ENCODE data around the gene DSC3.

DNA sequence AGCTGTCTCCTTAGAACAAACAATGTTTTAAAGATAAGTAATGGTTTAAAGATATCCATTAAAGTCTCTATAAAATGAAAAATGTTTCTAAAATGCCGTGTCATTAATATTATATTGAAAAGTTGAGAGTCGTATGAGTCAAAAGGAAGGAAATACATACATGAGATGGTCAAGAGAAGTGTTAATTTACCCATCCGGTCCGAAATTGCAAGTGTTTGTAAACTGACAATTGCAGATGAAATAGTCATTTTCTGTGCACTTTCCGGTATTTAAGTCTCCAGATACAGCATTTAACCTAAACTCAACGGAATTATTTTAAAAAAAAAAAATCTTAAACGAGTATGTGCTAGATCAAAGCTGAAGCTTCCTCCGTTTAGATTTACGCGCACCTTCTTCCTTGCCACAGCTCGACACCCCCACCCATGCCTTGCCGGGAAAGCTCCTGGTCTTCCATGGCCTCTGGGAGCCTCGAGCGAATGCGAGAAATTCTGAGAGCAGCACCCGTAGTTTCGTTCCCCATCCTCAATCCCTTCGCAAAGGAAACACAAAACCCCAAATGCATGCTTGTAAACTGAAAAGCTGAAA lies 1.8 kb downstream of the DSC3 start:
- TF ChIP-seq, protein P1, sequence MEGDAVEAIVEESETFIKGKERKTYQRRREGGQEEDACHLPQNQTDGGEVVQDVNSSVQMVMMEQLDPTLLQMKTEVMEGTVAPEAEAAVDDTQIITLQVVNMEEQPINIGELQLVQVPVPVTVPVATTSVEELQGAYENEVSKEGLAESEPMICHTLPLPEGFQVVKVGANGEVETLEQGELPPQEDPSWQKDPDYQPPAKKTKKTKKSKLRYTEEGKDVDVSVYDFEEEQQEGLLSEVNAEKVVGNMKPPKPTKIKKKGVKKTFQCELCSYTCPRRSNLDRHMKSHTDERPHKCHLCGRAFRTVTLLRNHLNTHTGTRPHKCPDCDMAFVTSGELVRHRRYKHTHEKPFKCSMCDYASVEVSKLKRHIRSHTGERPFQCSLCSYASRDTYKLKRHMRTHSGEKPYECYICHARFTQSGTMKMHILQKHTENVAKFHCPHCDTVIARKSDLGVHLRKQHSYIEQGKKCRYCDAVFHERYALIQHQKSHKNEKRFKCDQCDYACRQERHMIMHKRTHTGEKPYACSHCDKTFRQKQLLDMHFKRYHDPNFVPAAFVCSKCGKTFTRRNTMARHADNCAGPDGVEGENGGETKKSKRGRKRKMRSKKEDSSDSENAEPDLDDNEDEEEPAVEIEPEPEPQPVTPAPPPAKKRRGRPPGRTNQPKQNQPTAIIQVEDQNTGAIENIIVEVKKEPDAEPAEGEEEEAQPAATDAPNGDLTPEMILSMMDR (IDR thresholded peaks at IDR 0.05; ENCODE audit: poor library complexity): no peak
- TF ChIP-seq EZH2 (IDR thresholded peaks at IDR 0.05; ENCODE audit: borderline replicate concordance) (no peak), EZH2phosphoT487 (IDR thresholded peaks at IDR 0.05; ENCODE audit: low read depth, severe bottlenecking, unreplicated experiment) (peak; percentile 24)

Data from hepatocyte (in vitro differentiated cells).